Esophagus muscularis mucosa (tissue), 4 donors: ENCODE data around the gene UBE2M. TPM values are rescaled to one million over a fixed set of nuclear protein-coding genes. Genes with fewer than 3 reads are reported as not detected.

Experiments
- DNase-seq: peaks from one replicate; pipeline ENCODE4 v3.0.0-alpha.2; 2017; ENCODE audit errors: extremely low spot score
- H3K27ac ChIP-seq, 4 donors: fragments of 200-600 bp; sonication (generic); replicated peaks in 1 of 4; 1 replicate in 3 of 4; 2 replicates in 1 of 4; pipeline ENCODE4 v1.5.1; 2016 to 2019; ENCODE audit warnings: mild to moderate bottlenecking in 1 of 4
- H3K27me3 ChIP-seq, 4 donors: fragments of 200-600 bp; sonication (generic); one replicate each; pipeline versions ENCODE4 v1.5.1 to v1.6.0; 2016 to 2019
- H3K36me3 ChIP-seq, 4 donors: fragments of 200-600 bp; sonication (generic); one replicate each; pipeline ENCODE4 v1.5.1; 2016 to 2019
- H3K4me1 ChIP-seq, 4 donors: fragments of 200-600 bp; sonication (generic); one replicate each; pipeline ENCODE4 v1.5.1; 2016 to 2019
- H3K4me3 ChIP-seq, 4 donors: fragments of 200-600 bp; sonication (generic); 1 replicate in 2 of 4; 2 replicates in 2 of 4; pipeline ENCODE4 v1.5.1; 2016 to 2019; ENCODE audit warnings: mild to moderate bottlenecking in 4 of 4, moderate library complexity in 1 of 4
- H3K9me3 ChIP-seq, 4 donors: fragments of 200-600 bp; sonication (generic); 1 replicate in 3 of 4; 2 replicates in 1 of 4; pipeline ENCODE4 v1.5.1; 2016 to 2019
- EP300 ChIP-seq: sonication (generic); formaldehyde crosslinking; IDR thresholded peaks from one replicate; pipeline ENCODE4 v1.6.1; 2017; ENCODE audit warnings: antibody characterized with exemption
- POLR2A ChIP-seq: fragments of 450-650 bp; IDR thresholded peaks from one replicate; pipeline ENCODE4 v1.6.1; 2017; ENCODE audit warnings: antibody characterized with exemption, moderate library complexity, mild to moderate bottlenecking, low read depth
- POLR2AphosphoS5 ChIP-seq, 2 donors: sonication (generic); formaldehyde crosslinking; IDR thresholded peaks; one replicate each; pipeline ENCODE4 v1.6.1; 2017; ENCODE audit warnings: antibody characterized with exemption in 2 of 2
- WGBS: methylation state at CpG from one replicate; pipeline ENCODE4 v1.1.5; 2018; 5-methylcytosine and 5-hydroxymethylcytosine counted together
- intact Hi-C: fragments of 100-400 bp; cut with DNase I; formaldehyde crosslinking; loops from one replicate; pipeline ENCODE4 v1.15.1; 2023
- total RNA-seq, 4 donors: library from RNA; depleted of rRNA; stranded (reverse); fragments of >200 nt; gene quantifications; one replicate each; pipeline versions ENCODE4 v1.1.0 to v1.2.1, GENCODE V29; 2016
- TF ChIP-seq, protein P1 (sequence below), 3 experiments: fragments of 200-600 bp in 2 of 3; fragments of 450-650 bp in 1 of 3; sonication (generic) in 2 of 3; IDR thresholded peaks; one replicate each; pipeline ENCODE4 v1.5.1; 2017 to 2019; ENCODE audit warnings: antibody characterized with exemption in 3 of 3, mild to moderate bottlenecking in 2 of 3, moderate library complexity in 1 of 3

UBE2M gene
- total RNA-seq, 4 donors from 2014 or later = 36.1 to 54.9 (median 45.8) TPM

DNA sequence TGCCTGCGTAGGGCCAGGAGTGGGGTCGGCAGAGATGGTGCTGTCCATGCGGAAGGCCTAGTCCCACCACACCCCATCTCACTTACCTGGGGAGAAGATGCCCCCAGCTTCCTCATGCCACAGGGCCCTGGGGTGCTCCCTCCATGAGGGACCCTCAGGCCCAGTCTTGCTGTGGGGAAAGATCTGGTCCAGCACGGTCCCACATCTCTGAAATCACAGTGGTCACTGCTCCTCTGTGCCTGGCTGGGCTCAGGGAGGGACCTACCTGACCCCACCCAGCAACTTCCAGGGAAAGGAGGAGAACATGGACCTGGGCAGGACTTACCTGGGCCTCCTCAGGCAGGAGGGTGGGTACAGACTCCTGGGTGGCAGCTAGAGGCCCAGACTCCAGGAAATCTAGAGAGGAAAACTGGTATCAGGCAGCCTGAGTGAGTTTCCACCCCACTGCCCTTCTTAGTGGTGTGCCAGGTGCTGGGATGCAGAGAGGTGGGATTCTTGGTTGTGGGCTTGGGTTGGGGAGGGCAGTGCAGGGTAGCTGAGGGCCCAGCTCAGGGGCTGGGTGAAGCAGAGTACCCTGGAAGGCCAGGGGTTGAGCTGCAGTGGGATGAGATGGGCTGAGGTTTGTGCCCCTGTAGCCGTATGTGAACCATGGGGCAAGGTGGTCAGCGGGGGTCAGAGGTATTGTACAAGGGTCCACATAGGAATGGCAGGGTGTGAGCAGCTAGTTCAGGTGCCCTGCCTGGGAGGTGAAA, 11.0 kb upstream of the UBE2M start:
- DNase-seq = no peak
- TF ChIP-seq POLR2AphosphoS5 (IDR thresholded peaks at IDR 0.05) = no peak
- no peak for TF ChIP-seq EP300
- no peak for TF ChIP-seq POLR2A
- TF ChIP-seq, protein P1, sequence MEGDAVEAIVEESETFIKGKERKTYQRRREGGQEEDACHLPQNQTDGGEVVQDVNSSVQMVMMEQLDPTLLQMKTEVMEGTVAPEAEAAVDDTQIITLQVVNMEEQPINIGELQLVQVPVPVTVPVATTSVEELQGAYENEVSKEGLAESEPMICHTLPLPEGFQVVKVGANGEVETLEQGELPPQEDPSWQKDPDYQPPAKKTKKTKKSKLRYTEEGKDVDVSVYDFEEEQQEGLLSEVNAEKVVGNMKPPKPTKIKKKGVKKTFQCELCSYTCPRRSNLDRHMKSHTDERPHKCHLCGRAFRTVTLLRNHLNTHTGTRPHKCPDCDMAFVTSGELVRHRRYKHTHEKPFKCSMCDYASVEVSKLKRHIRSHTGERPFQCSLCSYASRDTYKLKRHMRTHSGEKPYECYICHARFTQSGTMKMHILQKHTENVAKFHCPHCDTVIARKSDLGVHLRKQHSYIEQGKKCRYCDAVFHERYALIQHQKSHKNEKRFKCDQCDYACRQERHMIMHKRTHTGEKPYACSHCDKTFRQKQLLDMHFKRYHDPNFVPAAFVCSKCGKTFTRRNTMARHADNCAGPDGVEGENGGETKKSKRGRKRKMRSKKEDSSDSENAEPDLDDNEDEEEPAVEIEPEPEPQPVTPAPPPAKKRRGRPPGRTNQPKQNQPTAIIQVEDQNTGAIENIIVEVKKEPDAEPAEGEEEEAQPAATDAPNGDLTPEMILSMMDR (IDR thresholded peaks at IDR 0.05) = no peak
- peaks cover 12 to 24% (median 19%) of the 10 kb centered on the region in 4 donors for H3K4me1 ChIP-seq
- H3K4me3 ChIP-seq = no peak overlapping the region
- H3K27ac ChIP-seq = no peak overlapping the region
- H3K9me3 ChIP-seq = no peaks in the 10 kb centered on the region
- intact Hi-C loops = no loop called here
- H3K36me3 ChIP-seq = peaks cover 4 to 44% (median 32%) of the 10 kb centered on the region in 4 donors
- no peaks in the 10 kb centered on the region for H3K27me3 ChIP-seq
- 98% methylated on average over 5 of the region's 6 CpGs for WGBS

DNA sequence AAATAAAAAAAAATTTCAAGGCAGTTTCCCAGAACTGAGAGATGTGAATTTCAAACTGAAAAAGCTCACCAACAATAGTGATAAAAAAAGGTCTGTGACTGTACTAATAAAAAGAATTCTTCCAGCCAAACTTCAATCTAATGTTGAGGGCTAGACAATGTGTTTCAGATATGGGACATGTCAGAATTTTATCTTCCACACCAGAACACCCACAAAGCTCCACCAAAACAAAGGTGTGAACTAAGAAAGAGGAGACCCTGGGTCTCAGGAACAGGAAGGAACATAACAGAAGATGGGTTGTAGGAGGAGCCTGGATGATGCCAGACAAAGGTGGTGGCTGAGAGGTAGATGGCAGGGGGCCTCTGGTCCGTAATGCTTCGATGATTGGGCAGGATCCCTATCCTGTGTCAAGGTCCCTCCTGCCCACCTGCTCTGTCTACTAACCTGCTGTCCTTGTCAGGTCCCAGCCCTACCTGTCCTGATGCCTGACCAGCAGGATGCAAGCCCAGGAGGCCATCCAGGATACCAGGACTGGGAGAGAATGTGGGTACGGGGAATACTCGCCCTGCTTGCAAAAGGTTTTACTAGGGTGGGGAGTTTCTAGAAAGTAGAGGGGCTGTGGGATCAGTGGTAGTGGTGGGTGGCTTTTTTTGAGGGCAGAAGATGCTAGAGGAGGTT, 10.2 kb upstream of the UBE2M start:
- H3K9me3 ChIP-seq = no peaks in the 10 kb centered on the region
- peaks cover 8 to 20% (median 13%) of the 10 kb centered on the region in 4 donors for H3K4me1 ChIP-seq
- H3K27ac ChIP-seq = no peak overlapping the region
- DNase-seq = no peak
- WGBS = 92% methylated on average over 4 of the region's 4 CpGs
- no peaks in the 10 kb centered on the region for H3K27me3 ChIP-seq
- intact Hi-C loops = no loop called here
- TF ChIP-seq POLR2AphosphoS5 (IDR thresholded peaks at IDR 0.05) (no peak), EP300 (no peak), POLR2A (no peak)
- TF ChIP-seq, protein P1 (IDR thresholded peaks at IDR 0.05) = no peak
- no peak overlapping the region for H3K4me3 ChIP-seq
- H3K36me3 ChIP-seq = peaks cover 4 to 44% (median 32%) of the 10 kb centered on the region in 4 donors

DNA sequence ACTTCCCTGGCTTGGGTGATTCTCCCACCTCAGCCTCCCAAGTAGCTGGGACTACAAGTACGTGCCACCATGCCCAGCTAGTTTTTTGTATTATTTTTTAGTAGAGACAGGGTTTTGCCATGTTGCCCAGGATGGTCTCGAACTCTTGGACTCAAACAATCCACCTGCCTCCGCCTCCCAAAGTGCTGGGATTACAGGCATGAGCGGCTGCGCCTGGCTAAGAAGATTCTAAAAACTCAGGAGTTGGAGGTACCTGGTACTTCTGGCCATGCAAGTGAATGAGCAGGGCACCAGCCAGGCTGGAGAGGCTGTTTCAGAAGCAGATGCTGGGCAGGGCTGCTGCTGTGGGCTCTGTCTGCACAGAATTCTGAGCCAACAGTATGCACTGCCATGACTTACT, 8.6 kb upstream of the UBE2M start:
- peaks cover 0 to 8% (median 0%) of the 10 kb centered on the region in 4 donors for H3K27me3 ChIP-seq
- H3K27ac ChIP-seq = no peak overlapping the region
- peaks cover 4 to 44% (median 32%) of the 10 kb centered on the region in 4 donors for H3K36me3 ChIP-seq
- H3K4me3 ChIP-seq = no peak overlapping the region
- TF ChIP-seq POLR2AphosphoS5 (IDR thresholded peaks at IDR 0.05) (no peak), POLR2A (no peak), EP300 (no peak)
- TF ChIP-seq, protein P1 (IDR thresholded peaks at IDR 0.05) = no peak
- DNase-seq = no peak
- intact Hi-C loops = no loop called here
- H3K4me1 ChIP-seq = peaks cover 18 to 30% (median 22%) of the 10 kb centered on the region in 4 donors
- no peaks in the 10 kb centered on the region for H3K9me3 ChIP-seq
- 91% methylated on average over 5 of the region's 5 CpGs for WGBS

DNA sequence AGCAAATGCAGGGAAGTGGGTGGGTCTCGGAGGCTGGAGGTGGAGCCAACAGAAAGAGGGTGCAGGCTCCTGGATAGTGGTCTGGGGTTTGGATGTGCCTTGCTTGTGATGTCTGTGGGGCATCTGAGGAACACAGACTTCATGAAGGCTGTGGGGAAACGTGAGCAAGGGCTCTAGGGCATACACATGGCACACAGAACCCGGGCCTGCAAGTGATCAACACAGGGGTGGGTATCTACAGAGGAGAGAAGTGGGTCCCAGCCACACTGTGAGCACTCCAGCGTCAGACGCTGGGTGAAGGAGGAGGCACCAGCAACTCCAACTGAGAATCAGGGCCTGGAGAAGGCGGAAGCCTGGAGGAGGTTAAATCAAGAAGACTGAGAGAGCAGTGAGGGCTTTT, 5.4 kb upstream of the UBE2M start:
- Histone ChIP-seq H3K4me3 (no peak overlapping the region), H3K27me3 (peaks cover 0 to 8% (median 0%) of the 10 kb centered on the region in 4 donors), H3K36me3 (peaks cover 0 to 18% (median 10%) of the 10 kb centered on the region in 4 donors), H3K9me3 (no peaks in the 10 kb centered on the region), H3K27ac (no peak overlapping the region), H3K4me1 (peaks cover 32 to 45% (median 45%) of the 10 kb centered on the region in 4 donors)
- 74% methylated on average over 6 of the region's 6 CpGs for WGBS
- intact Hi-C loops = no loop called here
- no peak for DNase-seq
- TF ChIP-seq POLR2A (no peak), EP300 (no peak), POLR2AphosphoS5 (IDR thresholded peaks at IDR 0.05) (no peak)
- TF ChIP-seq, protein P1 (IDR thresholded peaks at IDR 0.05) = no peak
